Right kidney (tissue), 1 donor: ENCODE measurements around the gene KIF18B.

Experiments
- DNase-seq: peaks from one replicate; pipeline ENCODE4 v3.0.0-alpha.2; 2016

KIF18B gene

GRCh38 chr17:44875761-44876160 is 71.8 kb downstream of the KIF18B start:
- DNase-seq: no peak
